HL-60 (cell line): ENCODE results near the gene SLC25A23.

Experiments
- DNase-seq, 2 experiments: peaks; one replicate each; pipeline ENCODE4 v3.0.0-alpha.2; 2010 to 2020; ENCODE audit warnings: low read depth in 1 of 2, low spot score in 1 of 2
- H3K27ac ChIP-seq: fragments of 250-450 bp; sonication (Bioruptor Pico); replicated peaks from 2 replicates; pipeline ENCODE4 v1.5.1; 2020; ENCODE audit warnings: mild to moderate bottlenecking, moderate library complexity
- H3K27me3 ChIP-seq: fragments of 250-450 bp; sonication (Bioruptor Pico); 2 replicates; pipeline ENCODE4 v1.5.1; 2021; ENCODE audit warnings: mild to moderate bottlenecking, moderate library complexity; ENCODE audit not compliant: insufficient read depth, poor library complexity, severe bottlenecking
- H3K4me3 ChIP-seq: replicated peaks from 2 replicates; pipeline ENCODE4 v1.5.1; 2011; ENCODE audit warnings: mild to moderate bottlenecking, control low read depth, low read length; ENCODE audit not compliant: insufficient read depth
- CTCF ChIP-seq: IDR thresholded peaks from one replicate; pipeline ENCODE4 v1.5.1; 2011; ENCODE audit warnings: low read length, control low read depth, inconsistent platforms; ENCODE audit not compliant: insufficient read depth
- GABPA ChIP-seq: IDR thresholded peaks from 2 replicates; pipeline ENCODE4 v1.6.1; 2012; ENCODE audit warnings: low read depth
- POLR2AphosphoS5 ChIP-seq: IDR thresholded peaks from 2 replicates; pipeline ENCODE4 v1.6.1; 2012; ENCODE audit warnings: low read depth
- SPI1 ChIP-seq: IDR thresholded peaks from 2 replicates; pipeline ENCODE4 v1.6.1; 2012; ENCODE audit warnings: low read depth, mild to moderate bottlenecking, borderline replicate concordance
- TF ChIP-seq, protein P1 (sequence below): IDR thresholded peaks from 2 replicates; pipeline ENCODE4 v1.6.1; 2012; ENCODE audit warnings: low read depth; ENCODE audit not compliant: insufficient replicate concordance

SLC25A23 gene

GRCh38 chr19:6424195-6424938 lies 35.2 kb downstream of the SLC25A23 start, which contains the start of gene KHSRP:
Gene KHSRP, minus strand, starts transcription at chr19:6424811. Its CDS starts 110 bp downstream, at chr19:6424701.
- no peak for DNase-seq
- Histone ChIP-seq H3K27me3 (no peaks in the 10 kb centered on the region), H3K4me3 (peak within 1 kb of the TSS; percentile 93), H3K27ac (peak within 1 kb of the TSS; percentile 73)
- peak; percentile 91 for TF ChIP-seq POLR2AphosphoS5
- no peak for TF ChIP-seq GABPA

- peak overlapping the region; percentile 73 for H3K27ac ChIP-seq
- H3K4me3 ChIP-seq: peak overlapping the region; percentile 93
- H3K27me3 ChIP-seq: no peaks in the 10 kb centered on the region
- TF ChIP-seq POLR2AphosphoS5 (no peak; the same call in 1 of the 2 replicates), SPI1 (no peak), GABPA (no peak), CTCF (no peak)
- TF ChIP-seq, protein P1, sequence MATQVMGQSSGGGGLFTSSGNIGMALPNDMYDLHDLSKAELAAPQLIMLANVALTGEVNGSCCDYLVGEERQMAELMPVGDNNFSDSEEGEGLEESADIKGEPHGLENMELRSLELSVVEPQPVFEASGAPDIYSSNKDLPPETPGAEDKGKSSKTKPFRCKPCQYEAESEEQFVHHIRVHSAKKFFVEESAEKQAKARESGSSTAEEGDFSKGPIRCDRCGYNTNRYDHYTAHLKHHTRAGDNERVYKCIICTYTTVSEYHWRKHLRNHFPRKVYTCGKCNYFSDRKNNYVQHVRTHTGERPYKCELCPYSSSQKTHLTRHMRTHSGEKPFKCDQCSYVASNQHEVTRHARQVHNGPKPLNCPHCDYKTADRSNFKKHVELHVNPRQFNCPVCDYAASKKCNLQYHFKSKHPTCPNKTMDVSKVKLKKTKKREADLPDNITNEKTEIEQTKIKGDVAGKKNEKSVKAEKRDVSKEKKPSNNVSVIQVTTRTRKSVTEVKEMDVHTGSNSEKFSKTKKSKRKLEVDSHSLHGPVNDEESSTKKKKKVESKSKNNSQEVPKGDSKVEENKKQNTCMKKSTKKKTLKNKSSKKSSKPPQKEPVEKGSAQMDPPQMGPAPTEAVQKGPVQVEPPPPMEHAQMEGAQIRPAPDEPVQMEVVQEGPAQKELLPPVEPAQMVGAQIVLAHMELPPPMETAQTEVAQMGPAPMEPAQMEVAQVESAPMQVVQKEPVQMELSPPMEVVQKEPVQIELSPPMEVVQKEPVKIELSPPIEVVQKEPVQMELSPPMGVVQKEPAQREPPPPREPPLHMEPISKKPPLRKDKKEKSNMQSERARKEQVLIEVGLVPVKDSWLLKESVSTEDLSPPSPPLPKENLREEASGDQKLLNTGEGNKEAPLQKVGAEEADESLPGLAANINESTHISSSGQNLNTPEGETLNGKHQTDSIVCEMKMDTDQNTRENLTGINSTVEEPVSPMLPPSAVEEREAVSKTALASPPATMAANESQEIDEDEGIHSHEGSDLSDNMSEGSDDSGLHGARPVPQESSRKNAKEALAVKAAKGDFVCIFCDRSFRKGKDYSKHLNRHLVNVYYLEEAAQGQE: no peak
- DNase-seq: peak in 1 of 2 experiments; percentile 35
Measured at GRCh38 chr19:6423499-6424194, 35.9 kb downstream of the SLC25A23 start.

- H3K27ac ChIP-seq: no peak overlapping the region
- DNase-seq: no peak
- TF ChIP-seq POLR2AphosphoS5 (no peak), CTCF (no peak), GABPA (no peak), SPI1 (no peak)
- TF ChIP-seq, protein P1: no peak
- H3K27me3 ChIP-seq: no peaks in the 10 kb centered on the region
- H3K4me3 ChIP-seq: no peak overlapping the region
Measured at GRCh38 chr19:6421075-6422014, 38.2 kb downstream of the SLC25A23 start.

DNA sequence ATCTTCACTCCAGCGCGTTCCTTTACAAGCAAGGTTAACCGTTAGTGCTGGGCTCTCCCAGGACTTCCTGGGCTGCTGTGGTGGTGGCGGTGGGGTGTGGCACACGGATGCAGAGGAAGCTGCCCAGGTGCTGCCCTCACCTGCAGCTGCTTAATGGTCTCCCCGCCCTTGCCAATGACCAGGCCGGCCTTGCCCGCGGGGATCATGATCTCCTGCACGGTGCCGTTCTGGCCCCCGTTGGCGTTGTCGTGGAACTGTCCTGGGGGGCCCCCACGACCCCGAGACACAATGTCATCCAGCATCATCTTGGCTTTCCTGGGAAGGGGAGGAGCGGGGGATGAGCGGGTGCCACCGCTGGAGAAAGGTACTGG lies 41.0 kb downstream of the SLC25A23 start:
- no peak overlapping the region for H3K4me3 ChIP-seq
- no peak for DNase-seq
- no peaks in the 10 kb centered on the region for H3K27me3 ChIP-seq
- TF ChIP-seq POLR2AphosphoS5 (no peak), CTCF (no peak)
- TF ChIP-seq, protein P1: no peak
- no peak overlapping the region for H3K27ac ChIP-seq
